SK-N-SH (cell line): ENCODE data around the gene TPPP.

ENCODE experiments used
- ELF1 ChIP-seq: IDR thresholded peaks from 2 replicates; pipeline ENCODE4 v1.4.0; 2012
- EP300 ChIP-seq, 2 experiments: IDR thresholded peaks; 2 replicates each; pipeline versions ENCODE4 v1.4.0 to v1.6.1; 2012; ENCODE audit warnings: borderline replicate concordance in 1 of 2, low read depth in 1 of 2, low read length in 1 of 2
- NFIC ChIP-seq: IDR thresholded peaks from 2 replicates; pipeline ENCODE4 v1.4.0; 2012; ENCODE audit warnings: borderline replicate concordance
- POLR2AphosphoS5 ChIP-seq: IDR thresholded peaks from 2 replicates; pipeline ENCODE4 v1.6.1; 2012; ENCODE audit warnings: low read depth, low read length
- SMC3 ChIP-seq: IDR thresholded peaks from 2 replicates; pipeline ENCODE4 v1.6.1; 2012; ENCODE audit warnings: low read depth, low read length, improper control_type of control experiment
- TF ChIP-seq, protein P1 (sequence below): fragments of 200-600 bp; sonication (generic); IDR thresholded peaks from 2 replicates; pipeline ENCODE4 v1.6.1; 2017; ENCODE audit warnings: antibody characterized with exemption, mild to moderate bottlenecking, moderate library complexity
- TF ChIP-seq, protein P2 (sequence below): IDR thresholded peaks from 2 replicates; pipeline ENCODE4 v1.4.0; 2012; ENCODE audit warnings: low read depth, borderline replicate concordance

DNA sequence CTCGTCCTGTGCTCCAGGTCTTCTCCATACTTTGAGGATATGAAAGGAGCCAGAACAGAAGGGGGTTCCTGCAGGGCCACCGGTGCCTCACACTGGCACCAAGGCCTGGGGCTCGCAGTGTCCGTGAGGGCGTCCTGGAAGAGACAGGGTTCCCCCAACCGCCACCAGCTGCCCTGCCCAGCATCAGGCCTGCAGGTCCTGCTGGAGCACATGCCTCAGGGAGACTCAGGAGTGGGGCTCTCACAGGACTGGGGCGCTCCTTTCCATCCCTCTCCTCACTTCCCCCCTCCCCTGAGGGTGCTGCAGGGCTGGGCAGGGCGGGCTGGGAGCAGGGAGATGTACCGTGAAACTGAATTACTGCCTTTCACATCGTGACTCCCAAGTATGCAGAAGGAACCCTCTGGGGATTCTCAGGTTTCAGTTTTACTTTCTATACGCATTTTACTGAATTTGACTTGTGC is 49.3 kb downstream of the TPPP start:
- no peak for TF ChIP-seq EP300 (IDR thresholded peaks at IDR 0.05; ENCODE audit: borderline replicate concordance in 1 of 2, low read depth in 1 of 2, low read length in 1 of 2)
- TF ChIP-seq ELF1: no peak
- TF ChIP-seq, protein P1, sequence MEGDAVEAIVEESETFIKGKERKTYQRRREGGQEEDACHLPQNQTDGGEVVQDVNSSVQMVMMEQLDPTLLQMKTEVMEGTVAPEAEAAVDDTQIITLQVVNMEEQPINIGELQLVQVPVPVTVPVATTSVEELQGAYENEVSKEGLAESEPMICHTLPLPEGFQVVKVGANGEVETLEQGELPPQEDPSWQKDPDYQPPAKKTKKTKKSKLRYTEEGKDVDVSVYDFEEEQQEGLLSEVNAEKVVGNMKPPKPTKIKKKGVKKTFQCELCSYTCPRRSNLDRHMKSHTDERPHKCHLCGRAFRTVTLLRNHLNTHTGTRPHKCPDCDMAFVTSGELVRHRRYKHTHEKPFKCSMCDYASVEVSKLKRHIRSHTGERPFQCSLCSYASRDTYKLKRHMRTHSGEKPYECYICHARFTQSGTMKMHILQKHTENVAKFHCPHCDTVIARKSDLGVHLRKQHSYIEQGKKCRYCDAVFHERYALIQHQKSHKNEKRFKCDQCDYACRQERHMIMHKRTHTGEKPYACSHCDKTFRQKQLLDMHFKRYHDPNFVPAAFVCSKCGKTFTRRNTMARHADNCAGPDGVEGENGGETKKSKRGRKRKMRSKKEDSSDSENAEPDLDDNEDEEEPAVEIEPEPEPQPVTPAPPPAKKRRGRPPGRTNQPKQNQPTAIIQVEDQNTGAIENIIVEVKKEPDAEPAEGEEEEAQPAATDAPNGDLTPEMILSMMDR: no peak
- TF ChIP-seq SMC3: no peak
- TF ChIP-seq NFIC: no peak
- TF ChIP-seq, protein P2, sequence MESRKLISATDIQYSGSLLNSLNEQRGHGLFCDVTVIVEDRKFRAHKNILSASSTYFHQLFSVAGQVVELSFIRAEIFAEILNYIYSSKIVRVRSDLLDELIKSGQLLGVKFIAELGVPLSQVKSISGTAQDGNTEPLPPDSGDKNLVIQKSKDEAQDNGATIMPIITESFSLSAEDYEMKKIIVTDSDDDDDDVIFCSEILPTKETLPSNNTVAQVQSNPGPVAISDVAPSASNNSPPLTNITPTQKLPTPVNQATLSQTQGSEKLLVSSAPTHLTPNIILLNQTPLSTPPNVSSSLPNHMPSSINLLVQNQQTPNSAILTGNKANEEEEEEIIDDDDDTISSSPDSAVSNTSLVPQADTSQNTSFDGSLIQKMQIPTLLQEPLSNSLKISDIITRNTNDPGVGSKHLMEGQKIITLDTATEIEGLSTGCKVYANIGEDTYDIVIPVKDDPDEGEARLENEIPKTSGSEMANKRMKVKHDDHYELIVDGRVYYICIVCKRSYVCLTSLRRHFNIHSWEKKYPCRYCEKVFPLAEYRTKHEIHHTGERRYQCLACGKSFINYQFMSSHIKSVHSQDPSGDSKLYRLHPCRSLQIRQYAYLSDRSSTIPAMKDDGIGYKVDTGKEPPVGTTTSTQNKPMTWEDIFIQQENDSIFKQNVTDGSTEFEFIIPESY: no peak
- TF ChIP-seq POLR2AphosphoS5: no peak
